Testis (tissue), 2 donors: ENCODE measurements around the gene OLFML2B.

Source experiments
- POLR2A ChIP-seq: fragments of 450-650 bp; IDR thresholded peaks from one replicate; pipeline ENCODE4 v1.6.1; 2017; ENCODE audit warnings: antibody characterized with exemption, mild to moderate bottlenecking, moderate library complexity
- TF ChIP-seq, protein P1 (sequence below), 3 experiments: fragments of 450-650 bp in 2 of 3; fragments of 200-600 bp in 1 of 3; sonication (generic) in 1 of 3; IDR thresholded peaks; one replicate each; pipeline ENCODE4 v1.5.1; 2016 to 2019; ENCODE audit warnings: antibody characterized with exemption in 3 of 3, mild to moderate bottlenecking in 2 of 3, moderate library complexity in 1 of 3

DNA sequence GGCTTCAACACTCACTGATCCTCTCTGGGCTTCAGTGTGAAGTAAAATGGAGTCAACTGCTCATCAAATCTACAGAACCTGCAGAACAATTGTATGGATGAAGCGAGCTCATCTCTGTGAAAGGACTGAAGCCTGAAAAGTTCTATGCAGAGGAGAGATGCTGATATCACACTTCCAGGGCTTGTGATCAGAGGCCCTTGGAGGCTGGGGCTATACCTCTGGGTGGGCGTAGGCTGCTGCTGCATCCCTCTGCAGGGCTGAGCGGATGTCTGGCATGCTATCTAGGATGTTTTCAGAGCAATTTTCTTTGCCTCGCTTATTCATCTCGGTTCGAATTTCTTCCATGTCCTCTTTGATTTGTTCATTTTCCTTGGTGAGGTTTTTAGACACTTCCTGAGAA lies 17.6 kb downstream of the OLFML2B start:
- TF ChIP-seq, protein P1, sequence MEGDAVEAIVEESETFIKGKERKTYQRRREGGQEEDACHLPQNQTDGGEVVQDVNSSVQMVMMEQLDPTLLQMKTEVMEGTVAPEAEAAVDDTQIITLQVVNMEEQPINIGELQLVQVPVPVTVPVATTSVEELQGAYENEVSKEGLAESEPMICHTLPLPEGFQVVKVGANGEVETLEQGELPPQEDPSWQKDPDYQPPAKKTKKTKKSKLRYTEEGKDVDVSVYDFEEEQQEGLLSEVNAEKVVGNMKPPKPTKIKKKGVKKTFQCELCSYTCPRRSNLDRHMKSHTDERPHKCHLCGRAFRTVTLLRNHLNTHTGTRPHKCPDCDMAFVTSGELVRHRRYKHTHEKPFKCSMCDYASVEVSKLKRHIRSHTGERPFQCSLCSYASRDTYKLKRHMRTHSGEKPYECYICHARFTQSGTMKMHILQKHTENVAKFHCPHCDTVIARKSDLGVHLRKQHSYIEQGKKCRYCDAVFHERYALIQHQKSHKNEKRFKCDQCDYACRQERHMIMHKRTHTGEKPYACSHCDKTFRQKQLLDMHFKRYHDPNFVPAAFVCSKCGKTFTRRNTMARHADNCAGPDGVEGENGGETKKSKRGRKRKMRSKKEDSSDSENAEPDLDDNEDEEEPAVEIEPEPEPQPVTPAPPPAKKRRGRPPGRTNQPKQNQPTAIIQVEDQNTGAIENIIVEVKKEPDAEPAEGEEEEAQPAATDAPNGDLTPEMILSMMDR (IDR thresholded peaks at IDR 0.05) = no peak
- TF ChIP-seq POLR2A = no peak
